GM06990 (cell line): ENCODE data around the gene NGEF.

Source experiments
- DNase-seq: peaks from one replicate; pipeline ENCODE4 v3.0.0-alpha.2; 2011; ENCODE audit not compliant: insufficient read length; ENCODE audit errors: extremely low read depth
- H3K27me3 ChIP-seq: replicated peaks from 2 replicates; pipeline ENCODE4 v1.6.0; 2011; ENCODE audit warnings: low read length; ENCODE audit not compliant: control insufficient read depth, insufficient read depth
- H3K36me3 ChIP-seq: 2 replicates; pipeline ENCODE4 v1.5.1; 2011; ENCODE audit warnings: low read length; ENCODE audit not compliant: control insufficient read depth, insufficient read depth
- H3K4me3 ChIP-seq: replicated peaks from 2 replicates; pipeline ENCODE4 v1.5.1; 2011; ENCODE audit warnings: low read depth, mild to moderate bottlenecking, control low read depth, low read length
- TF ChIP-seq, protein P1 (sequence below): IDR thresholded peaks from 2 replicates; pipeline ENCODE4 v1.5.1; 2011; ENCODE audit warnings: low read length, control low read depth, mild to moderate bottlenecking, inconsistent platforms; ENCODE audit not compliant: insufficient read depth, poor library complexity, severe bottlenecking

NGEF gene

DNA sequence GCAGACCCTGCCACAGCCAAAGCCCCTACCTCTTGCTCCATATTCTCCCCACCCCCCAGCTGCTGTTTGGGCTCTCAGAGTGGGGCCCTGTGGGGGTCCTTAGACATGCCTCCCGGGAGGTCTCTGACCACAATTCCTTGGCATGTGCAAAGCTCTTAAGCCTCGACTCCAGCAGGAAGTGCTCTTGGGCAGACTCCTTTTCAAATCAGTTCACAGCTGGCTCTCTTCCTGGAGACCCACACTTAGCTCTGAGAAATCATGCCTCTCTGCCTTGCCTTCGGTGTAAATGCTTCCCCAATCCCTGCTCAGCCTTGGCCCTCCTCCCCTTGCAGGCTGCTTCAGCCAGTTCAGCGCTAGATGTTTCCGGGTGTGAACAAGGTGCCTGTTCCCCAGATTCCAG, 46.9 kb downstream of the NGEF start:
- Histone ChIP-seq H3K27me3 (no peaks in the 10 kb centered on the region), H3K4me3 (no peak overlapping the region), H3K36me3 (no peaks in the 10 kb centered on the region)
- TF ChIP-seq, protein P1, sequence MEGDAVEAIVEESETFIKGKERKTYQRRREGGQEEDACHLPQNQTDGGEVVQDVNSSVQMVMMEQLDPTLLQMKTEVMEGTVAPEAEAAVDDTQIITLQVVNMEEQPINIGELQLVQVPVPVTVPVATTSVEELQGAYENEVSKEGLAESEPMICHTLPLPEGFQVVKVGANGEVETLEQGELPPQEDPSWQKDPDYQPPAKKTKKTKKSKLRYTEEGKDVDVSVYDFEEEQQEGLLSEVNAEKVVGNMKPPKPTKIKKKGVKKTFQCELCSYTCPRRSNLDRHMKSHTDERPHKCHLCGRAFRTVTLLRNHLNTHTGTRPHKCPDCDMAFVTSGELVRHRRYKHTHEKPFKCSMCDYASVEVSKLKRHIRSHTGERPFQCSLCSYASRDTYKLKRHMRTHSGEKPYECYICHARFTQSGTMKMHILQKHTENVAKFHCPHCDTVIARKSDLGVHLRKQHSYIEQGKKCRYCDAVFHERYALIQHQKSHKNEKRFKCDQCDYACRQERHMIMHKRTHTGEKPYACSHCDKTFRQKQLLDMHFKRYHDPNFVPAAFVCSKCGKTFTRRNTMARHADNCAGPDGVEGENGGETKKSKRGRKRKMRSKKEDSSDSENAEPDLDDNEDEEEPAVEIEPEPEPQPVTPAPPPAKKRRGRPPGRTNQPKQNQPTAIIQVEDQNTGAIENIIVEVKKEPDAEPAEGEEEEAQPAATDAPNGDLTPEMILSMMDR = no peak
- DNase-seq = no peak

DNA sequence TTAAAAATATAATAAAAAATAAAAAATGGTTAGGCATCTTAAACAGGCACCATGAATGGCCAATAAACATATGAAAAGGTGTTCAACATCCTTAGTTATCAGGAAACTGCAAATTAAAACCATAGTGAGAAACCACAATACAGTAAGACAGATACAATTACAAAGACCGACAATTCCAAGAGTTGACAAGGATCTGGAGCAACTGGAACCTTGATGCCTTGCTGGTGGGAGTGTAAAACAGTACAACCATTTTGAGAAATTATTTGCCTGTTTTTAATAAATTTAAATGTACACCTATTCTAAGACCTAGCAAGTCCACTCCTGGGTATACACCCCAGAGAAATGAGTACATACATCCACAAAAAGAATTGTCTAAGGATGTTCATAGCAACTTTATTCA, 49.1 kb downstream of the NGEF start:
- H3K27me3 ChIP-seq = no peaks in the 10 kb centered on the region
- TF ChIP-seq, protein P1 = no peak
- no peak for DNase-seq
- no peaks in the 10 kb centered on the region for H3K36me3 ChIP-seq
- H3K4me3 ChIP-seq = no peak overlapping the region

DNA sequence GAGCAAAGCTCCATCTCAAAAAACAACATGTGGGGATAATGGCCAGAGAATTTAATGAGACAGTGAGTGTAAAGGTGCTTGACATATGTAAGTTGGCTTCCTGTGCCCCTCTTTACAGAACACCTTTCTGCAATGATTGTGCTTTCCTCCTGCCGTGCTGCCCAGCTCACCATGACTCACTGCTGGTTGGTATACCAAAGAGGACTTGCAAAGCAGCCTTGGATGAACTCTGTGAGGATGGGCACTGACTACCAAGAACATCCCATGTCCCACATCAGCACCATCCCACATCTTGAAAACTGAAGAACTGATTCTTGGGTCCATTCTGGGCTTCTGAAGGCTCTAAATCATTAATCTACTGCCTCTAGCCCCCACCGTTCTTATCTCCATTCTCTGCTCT, 52.2 kb downstream of the NGEF start:
- TF ChIP-seq, protein P1 = no peak
- H3K36me3 ChIP-seq = no peaks in the 10 kb centered on the region
- H3K4me3 ChIP-seq = no peak overlapping the region
- no peak for DNase-seq
- no peaks in the 10 kb centered on the region for H3K27me3 ChIP-seq

DNA sequence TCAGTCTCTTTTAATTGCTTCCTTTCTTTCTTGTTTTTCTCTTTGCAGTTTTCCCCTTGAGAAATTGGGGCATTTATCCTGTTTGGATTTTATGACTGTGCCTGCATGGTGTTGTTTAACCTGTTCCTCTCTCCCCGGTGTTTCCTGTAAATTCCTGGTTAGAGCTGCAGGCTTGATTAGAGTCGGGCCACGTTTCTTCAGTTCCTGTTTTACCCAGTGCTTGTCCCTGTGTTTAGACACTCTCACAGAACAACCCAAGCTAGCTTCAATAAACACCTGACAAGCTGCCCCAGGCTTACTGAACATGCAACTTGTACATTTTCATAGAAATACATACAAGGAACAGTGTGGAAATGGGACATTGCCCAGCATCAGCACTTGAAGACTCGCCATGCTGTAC, 53.9 kb downstream of the NGEF start:
- no peaks in the 10 kb centered on the region for H3K27me3 ChIP-seq
- DNase-seq = no peak
- H3K4me3 ChIP-seq = no peak overlapping the region
- no peaks in the 10 kb centered on the region for H3K36me3 ChIP-seq
- TF ChIP-seq, protein P1 = no peak

DNA sequence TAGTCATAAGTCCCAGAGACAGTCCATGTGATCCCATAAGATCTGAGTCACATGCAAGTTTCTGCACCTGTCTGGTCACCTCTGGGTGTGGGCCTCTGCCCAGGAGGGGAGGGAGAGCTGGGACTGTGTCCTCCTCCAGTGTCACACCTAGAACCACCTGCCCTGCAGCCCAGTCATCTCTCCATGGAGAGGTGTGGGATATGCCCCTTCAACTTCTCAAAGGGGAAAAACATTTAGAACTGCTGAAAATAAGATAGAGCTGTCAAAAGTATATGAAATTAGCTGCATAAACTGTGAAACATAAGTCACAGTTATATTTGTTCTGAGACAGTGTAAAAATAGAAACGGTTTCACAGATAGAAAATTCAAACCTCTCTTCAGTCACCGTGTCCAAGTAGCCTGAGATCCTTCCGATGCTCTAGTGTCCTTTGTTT, 55.4 kb downstream of the NGEF start:
- peak; percentile 56 for DNase-seq
- no peaks in the 10 kb centered on the region for H3K36me3 ChIP-seq
- TF ChIP-seq, protein P1 = no peak
- H3K4me3 ChIP-seq = peak overlapping the region; percentile 20; the same call in 1 of the 2 replicates
- H3K27me3 ChIP-seq = no peaks in the 10 kb centered on the region

DNA sequence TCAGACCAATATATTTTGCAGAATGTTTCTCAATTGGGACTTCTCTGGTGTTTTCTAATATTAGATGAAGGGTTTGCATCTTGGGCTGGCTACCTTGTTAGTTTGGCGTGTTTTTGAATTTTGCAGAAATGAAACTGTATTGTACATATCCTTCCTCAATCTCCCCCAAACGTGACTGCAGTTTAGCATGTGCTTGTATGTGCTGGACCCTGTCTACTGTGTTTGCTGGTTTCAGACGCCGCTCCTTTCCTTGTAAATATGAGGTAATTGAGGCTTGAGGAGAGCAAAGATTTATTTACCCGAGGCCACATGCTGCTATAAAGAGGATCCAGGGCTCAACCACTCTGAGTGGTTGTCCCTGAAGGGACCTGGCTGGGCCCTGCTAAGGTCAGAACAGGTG, 57.2 kb downstream of the NGEF start:
- Histone ChIP-seq H3K36me3 (no peaks in the 10 kb centered on the region), H3K4me3 (no peak overlapping the region), H3K27me3 (no peaks in the 10 kb centered on the region)
- TF ChIP-seq, protein P1 = no peak
- DNase-seq = peak; percentile 36
